SIG-M5 treated with dmso at 0.1 percent for 504 hours (cell line): ENCODE results near the gene BCL7B.
"Not testable (repeated sequence)": the region's sequence is repeated elsewhere in the genome, so short reads cannot be mapped to it uniquely, and the experiment has no call there.

ENCODE experiments used
- DNase-seq: peaks from one replicate; lab custom pipeline; 2025; ENCODE audit not compliant: unreplicated experiment; lab: John Stamatoyannopoulos, UW

The BCL7B gene

GRCh38 chr7:73503229-73503628 is 54.3 kb downstream of the BCL7B start:
- no peak for DNase-seq

- DNase-seq = no peak
These were observed 60.9 kb downstream of the BCL7B start for GRCh38 chr7:73496626-73497025.

GRCh38 chr7:73495507-73495906 is 62.0 kb downstream of the BCL7B start:
- not testable (repeated sequence) for DNase-seq

- DNase-seq = no peak
These were observed 67.5 kb downstream of the BCL7B start for GRCh38 chr7:73489976-73490375.

GRCh38 chr7:73487486-73487885 is 70.0 kb downstream of the BCL7B start:
- DNase-seq = no peak
